Stimulated activated CD8-positive, alpha-beta memory T cell treated with anti-CD3 and anti-CD28 coated beads, Interleukin-12 subunit alpha, Interleukin-12 subunit beta, amount 100 ng/mL, for 4 hours (primary cell): ENCODE data around the gene MYOZ1.
"Not testable (repeated sequence)": the region's sequence is repeated elsewhere in the genome, so short reads cannot be mapped to it uniquely, and the experiment has no call there.

Experiments used
- DNase-seq: peaks from one replicate; pipeline ENCODE4 v3.0.0-alpha.2; 2020; ENCODE audit warnings: low read depth

MYOZ1 gene

DNA sequence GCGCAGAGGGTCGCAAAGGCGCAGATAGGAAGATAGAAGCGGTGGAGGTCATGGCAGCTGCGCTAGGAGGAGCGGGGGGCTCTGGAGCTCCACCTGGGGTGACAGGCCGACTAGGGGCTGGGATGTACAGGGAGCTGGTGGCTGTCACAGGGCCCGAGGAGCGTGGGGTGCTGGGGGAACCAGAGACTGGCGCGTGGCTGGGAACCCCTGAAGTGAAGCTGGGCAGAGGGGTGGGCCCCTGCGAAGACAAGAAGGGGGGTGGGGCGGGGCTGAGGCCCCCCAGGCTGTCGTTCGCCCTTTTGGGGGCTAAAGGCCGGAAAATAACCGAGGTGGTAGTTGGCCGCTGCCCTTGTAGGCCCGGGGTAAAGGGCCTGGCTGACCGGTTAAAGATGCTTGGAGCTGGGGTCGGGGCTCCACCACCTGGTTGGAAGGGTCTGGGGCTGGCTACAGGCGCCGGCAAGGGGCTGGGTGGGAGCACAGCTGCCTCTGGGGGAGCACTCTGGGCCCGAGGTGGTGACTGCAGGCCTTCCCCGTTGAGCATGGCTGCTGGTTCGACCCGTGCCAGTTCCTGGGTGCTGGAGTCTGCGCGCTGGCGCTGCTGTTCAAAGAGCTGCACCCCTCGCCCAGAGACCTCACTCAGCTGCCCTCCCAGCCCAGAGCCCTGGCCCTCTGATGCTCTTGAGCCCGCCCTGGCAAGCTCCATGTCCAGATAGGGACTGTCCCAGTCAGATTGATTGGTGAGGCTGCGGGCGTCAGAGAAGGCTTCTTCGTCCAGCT, 6.8 kb upstream of the MYOZ1 start:
- no peak for DNase-seq

DNA sequence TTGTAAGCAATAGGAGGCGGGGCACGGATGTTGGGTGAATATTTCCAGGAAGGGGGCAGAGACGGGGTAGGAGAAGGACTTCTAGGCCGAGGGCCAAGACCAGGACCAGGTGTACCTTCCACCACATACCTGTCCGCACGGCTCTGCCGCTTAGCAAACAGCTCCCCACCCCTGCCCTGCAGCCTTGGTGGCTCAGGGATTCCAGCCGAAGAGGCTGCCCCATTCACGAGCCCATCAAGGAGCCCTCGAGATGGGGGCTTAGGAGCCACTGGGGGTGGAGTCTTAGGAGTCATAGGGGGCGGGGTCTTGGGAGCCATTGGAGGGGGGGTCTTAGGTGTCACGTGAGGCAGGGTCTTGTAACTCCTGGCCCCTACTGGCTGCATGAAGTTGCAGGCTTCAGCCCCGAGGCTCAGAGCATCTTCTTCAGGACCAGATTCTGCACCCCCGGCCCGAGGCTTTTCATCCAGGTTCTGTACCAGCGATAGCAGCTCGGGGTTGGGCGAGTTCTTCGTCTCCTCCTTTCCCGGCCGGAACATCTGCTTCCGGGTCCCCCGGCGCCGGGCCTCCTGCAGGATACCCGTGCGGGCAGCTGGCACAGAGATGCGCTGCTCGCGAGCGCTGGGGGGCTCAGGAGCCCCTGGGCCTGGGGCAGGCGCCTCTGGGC, 6.1 kb upstream of the MYOZ1 start:
- DNase-seq, result no peak

GRCh38 chr10:73646598-73647041, 5.3 kb upstream of the MYOZ1 start:
- DNase-seq, result no peak

GRCh38 chr10:73645251-73645650, 4.0 kb upstream of the MYOZ1 start:
- DNase-seq, result no peak

- no peak for DNase-seq
Observed at GRCh38 chr10:73644767-73645166, 3.5 kb upstream of the MYOZ1 start.

GRCh38 chr10:73644015-73644743, 2.9 kb upstream of the MYOZ1 start:
- peak; percentile 10 for DNase-seq

DNA sequence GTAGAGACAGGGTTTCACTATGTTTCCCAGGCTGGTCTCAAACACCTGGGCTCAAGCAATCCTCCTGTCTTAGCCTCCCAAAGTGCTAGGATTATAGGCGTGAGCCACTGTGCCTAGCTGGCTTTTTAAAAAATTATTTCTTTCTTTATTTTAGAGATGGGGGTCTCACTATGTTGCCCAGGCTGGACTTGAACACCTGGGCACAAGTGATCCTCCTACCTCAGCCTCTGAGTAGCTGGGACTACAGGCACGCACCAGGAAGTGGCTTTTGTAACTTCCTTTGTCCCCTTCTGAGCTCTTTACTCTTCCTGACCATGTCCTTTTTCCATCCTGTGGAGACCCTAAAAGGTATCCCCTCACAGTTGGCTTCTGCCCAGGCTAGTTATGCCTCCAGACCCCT, 2.1 kb upstream of the MYOZ1 start:
- no peak for DNase-seq

GRCh38 chr10:73639286-73639685, 2.0 kb downstream of the MYOZ1 start:
- no peak for DNase-seq

DNA sequence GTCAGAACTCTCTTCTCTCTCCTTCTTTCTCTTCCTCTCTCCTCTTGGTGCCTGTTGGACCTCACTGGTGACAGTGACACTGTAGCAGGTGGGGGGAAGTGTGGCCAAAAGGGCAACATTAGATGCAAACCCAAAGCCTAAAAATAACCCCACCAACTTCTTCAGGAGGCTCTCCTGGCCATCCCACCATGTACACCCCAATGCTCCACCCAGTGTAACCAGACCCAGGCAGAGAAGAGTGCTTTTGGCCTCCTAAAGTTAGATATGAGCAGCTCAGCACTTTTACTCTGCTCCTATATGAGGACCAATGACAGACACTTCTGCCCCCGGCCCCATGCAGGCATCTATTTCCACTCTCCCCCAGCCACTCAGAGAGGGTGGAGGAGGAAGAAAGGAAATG, 5.5 kb downstream of the MYOZ1 start:
- DNase-seq, result no peak

DNA sequence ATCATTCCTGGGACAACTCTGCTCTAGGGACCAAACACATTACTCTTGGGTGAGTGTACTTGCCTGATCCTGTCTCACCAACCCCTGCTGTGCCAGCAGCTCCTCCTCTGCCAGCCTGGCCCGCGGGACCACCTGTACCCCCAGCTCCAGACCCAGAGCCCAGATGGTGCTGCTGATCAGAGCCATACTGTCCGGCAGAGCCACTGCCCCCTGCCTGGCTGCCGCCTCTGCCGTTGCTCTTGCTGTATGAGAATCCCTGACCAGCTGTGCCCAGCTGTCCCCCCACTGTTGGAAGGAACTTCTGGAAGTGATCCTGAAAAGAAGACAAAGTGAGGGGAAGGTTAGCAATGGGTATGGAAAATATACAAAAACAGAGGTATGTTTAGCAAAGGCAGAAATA, 6.9 kb downstream of the MYOZ1 start:
- no peak for DNase-seq

- DNase-seq, result no peak
Observed at GRCh38 chr10:73629165-73629564, 12.1 kb downstream of the MYOZ1 start.

GRCh38 chr10:73628405-73628804, 12.9 kb downstream of the MYOZ1 start:
- no peak for DNase-seq

DNA sequence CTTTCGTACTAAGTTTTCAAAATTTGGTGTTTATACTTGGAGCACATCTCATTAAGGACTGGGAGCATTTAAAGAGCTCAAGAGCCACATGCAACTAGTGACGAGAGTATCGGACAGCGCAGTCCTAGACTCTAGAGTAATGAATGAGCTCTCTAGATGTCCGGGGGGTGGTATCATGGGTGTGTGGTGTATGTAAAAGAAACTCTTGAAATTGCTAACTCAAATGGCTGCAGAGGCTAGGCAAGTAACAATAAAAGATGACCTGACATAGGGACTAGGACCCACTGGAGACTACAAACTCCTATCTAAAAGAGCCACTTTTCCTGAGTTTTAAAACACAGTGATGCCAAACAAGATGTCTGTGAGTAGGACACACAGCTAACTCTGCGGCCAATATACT, 14.0 kb downstream of the MYOZ1 start:
- DNase-seq, result no peak

DNA sequence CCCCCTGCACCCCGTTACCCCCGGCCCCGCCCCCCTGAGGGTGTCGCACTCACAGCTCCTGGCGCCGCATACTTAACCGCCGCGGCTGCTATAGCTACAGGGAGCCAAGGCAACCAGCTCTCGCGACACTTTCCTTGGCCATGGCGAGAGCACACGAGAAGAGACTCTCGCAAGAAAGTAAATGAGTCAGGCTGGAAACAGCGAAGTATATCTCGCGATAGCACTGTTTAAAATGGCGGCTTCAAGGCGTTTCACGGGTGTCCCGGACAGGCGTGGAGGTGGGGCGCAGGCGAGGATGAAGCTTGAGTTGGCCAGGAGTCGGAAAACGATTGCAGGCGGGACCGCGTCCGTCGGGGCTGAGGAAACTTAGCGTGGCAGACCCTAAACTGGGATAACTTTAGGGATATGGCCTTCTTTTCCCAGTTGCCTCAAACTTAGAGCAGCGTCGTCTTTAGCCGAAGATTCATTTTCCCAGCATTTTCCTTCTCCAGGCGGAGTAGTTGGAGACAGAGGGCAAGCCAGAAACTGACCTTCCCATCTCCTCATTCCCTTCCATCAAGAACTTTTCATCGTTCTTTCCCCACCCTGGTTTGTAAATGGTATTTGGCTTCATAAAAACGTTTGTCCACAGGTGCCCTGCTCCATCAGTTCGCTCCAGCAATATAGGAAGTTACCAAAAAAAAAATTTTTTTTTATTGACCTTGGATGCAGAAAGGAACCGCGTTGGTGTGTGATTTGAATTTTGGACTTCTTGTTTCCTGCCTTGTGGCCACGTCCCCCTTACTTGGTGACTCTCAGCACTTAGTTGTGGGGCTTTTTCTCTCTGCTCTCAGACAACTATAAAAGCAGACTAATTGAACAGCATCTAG, 15.2 kb downstream of the MYOZ1 start:
- peak; percentile 84 for DNase-seq

- no peak for DNase-seq
Observed at GRCh38 chr10:73625004-73625883, 16.0 kb downstream of the MYOZ1 start.

DNA sequence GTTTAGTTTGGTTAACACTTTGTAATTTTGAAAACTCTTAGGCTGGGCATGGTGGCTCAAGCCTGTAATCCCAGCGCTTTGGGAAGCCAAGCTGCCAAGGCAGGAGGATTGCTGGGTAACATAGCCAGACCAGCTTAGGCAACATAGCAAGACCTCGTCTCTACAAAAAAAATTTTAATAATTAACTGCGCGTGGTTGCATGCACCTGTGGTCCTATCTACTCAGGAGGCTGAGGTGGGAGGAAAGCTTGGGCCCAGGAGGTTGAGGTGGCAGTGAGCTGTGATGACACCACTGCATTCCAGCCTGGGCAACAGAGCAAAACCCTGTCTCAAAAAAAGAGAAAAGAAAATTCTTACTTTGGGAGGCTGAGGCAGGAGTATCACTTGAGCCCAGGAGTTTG, 18.2 kb downstream of the MYOZ1 start:
- DNase-seq, result no peak

GRCh38 chr10:73620974-73621373, 20.3 kb downstream of the MYOZ1 start:
- not testable (repeated sequence) for DNase-seq

DNA sequence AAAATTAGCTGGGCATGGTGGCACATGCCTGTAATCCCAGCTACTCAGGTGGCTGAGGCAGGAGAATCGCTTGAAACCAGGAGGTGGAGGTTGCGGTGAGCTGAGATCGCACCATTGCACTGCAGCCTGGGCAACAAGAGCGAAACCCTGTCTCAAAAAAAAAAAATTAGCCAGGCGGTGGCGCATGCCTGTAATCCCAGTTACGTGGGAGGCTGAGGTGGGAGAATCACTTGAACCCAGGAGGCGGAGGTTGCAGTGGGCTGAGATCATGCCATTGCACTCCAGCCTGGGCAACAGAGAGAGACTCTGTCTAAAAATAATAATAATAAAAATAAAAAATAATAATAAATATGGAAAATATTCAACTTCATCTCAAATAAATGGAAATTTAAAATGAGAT, 24.1 kb downstream of the MYOZ1 start:
- DNase-seq, result not testable (repeated sequence)

DNA sequence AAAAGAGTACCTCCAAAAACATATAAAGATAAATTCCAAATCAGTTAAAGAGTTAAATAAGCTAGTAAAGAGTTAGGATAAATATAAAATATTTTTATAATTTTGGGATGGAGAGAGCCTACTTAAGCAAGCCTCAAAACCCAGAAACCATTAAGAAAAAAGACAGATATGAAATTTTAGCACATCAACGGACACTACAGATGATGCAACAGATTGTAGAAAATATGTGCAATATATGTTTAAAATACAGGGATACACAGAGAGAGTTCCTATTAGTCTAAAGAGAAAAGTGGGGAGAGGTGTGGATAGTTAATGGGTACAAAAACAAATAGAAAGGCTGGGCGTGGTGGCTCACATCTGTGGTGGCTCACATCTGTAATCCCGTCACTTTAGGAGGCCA, 26.6 kb downstream of the MYOZ1 start:
- DNase-seq, result no peak

DNA sequence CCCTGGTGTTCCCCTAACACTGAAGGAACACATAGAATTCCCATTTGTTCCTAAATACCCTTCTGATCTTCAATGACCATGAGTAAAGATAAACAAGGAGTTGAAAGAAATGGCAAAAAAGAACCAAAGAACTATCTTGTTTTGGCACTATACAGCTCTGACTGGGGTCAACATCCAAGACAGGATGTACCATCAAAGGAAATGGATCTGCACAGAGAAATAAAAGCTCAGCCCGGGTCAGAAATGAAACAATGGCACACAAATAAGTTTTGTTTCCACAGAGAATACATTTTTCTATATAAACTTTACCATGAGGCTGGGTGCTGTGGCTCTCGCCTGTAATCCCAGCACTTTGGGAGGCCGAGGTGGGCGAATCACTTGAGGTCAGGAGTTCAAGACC, 32.2 kb downstream of the MYOZ1 start:
- no peak for DNase-seq

DNA sequence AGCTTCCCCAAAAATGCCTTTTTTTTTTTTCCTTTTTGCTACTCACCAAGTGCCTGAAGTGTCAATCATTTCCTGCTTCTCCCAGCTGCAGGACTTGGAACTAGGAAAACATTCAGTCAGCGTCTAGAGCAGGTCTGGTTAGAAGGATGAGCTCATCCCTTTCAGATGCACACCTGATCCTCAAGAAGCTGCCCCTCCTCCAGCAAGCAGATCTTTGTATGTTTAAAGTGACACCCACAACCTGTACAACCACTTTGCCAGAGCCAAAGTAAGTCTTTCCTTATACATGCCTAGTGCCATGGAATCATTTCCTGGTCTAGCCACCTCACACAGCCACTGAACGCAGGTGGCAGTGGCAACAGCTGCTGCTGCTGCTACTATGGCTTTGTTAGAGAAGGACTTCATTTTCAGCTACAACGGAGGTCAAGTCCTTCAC, 39.8 kb downstream of the MYOZ1 start:
- DNase-seq, result no peak
